AG10803 (cell line): ENCODE data around the gene MYRF.
A peak's percentile ranks its signal among the peaks of the same experiment; 100 is the strongest.

Experiments
- DNase-seq: peaks from one replicate; pipeline ENCODE4 v3.0.0; 2010; ENCODE audit warnings: low read depth
- H3K4me3 ChIP-seq: 2 replicates; pipeline ENCODE4 v1.5.1; 2011; ENCODE audit warnings: mild to moderate bottlenecking, low read length, control low read depth
- TF ChIP-seq, protein P1 (sequence below): conservative IDR thresholded peaks from 2 replicates; pipeline ENCODE4 v1.5.1; 2011; ENCODE audit warnings: mild to moderate bottlenecking, low read length, control low read depth, inconsistent platforms

Gene MYRF

DNA sequence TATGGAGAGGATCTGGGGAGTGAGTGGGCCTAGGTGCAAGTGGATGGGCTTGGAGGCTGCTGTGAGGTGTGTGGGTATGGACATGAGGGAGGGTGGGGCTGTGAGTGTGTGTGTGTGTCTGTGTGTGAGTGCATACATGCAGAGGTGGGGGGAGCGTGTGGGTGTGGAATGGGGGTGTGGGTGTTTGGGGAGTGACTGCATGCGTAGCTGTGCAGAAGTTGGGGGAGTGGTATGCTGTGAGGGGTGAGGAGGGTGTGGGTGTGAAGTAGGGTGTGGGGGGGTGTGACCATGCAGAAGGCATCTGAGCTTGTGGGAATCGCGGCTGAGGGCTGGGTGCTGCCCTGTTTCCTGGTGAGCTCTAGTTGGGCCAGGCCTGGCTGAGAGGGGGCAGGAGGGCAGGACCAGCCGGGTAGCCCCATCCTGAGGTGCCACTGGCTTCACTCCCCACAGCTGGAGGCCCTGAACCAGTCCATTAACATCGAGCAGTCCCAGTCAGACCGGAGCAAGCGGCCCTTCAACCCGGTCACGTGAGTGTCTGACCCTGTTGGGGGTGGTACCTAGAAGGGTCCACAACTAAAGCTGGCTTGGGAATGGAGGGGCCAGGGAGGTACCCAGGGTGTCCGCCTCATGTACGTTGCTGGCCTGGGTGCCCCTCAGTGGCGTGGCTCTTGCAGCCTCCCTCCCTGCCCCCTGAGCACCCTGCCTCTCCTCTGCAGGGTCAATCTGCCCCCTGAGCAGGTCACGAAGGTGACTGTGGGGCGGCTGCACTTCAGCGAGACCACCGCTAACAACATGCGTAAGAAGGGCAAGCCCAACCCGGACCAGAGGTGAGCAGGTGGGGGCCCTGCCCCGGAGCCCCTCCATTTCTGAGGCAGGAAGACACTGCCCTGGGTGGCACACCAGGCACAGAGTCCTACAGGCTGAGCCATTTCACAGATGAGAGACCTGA, 23.4 kb downstream of the MYRF start:
- H3K4me3 ChIP-seq: no peak overlapping the region
- TF ChIP-seq, protein P1, sequence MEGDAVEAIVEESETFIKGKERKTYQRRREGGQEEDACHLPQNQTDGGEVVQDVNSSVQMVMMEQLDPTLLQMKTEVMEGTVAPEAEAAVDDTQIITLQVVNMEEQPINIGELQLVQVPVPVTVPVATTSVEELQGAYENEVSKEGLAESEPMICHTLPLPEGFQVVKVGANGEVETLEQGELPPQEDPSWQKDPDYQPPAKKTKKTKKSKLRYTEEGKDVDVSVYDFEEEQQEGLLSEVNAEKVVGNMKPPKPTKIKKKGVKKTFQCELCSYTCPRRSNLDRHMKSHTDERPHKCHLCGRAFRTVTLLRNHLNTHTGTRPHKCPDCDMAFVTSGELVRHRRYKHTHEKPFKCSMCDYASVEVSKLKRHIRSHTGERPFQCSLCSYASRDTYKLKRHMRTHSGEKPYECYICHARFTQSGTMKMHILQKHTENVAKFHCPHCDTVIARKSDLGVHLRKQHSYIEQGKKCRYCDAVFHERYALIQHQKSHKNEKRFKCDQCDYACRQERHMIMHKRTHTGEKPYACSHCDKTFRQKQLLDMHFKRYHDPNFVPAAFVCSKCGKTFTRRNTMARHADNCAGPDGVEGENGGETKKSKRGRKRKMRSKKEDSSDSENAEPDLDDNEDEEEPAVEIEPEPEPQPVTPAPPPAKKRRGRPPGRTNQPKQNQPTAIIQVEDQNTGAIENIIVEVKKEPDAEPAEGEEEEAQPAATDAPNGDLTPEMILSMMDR: no peak
- DNase-seq: no peak

DNA sequence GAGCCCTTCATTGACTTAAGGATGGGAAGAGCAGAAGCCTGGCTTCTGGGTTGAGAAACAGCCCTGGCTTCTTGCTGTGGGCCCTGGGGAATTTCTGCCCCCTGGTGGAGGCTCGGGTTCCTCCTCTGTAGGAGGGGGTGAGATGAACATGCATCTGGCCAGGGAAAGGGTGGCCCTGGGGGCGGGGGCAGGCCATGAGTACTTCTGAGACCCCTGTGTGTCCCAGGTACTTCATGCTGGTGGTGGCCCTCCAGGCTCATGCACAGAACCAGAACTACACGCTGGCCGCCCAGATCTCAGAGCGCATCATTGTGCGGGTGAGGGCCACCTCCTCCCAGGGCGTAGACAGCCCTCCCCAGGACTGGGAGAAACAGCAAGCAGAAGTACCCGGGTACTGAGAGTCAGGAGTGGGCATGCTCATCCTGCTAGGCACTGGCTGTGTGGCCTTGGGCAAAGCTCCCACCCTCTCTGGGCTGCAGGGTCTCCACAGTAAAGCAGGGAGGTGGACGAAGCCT, 24.2 kb downstream of the MYRF start:
- TF ChIP-seq, protein P1: peak; percentile 71
- H3K4me3 ChIP-seq: no peak overlapping the region
- peak; percentile 61 for DNase-seq

DNA sequence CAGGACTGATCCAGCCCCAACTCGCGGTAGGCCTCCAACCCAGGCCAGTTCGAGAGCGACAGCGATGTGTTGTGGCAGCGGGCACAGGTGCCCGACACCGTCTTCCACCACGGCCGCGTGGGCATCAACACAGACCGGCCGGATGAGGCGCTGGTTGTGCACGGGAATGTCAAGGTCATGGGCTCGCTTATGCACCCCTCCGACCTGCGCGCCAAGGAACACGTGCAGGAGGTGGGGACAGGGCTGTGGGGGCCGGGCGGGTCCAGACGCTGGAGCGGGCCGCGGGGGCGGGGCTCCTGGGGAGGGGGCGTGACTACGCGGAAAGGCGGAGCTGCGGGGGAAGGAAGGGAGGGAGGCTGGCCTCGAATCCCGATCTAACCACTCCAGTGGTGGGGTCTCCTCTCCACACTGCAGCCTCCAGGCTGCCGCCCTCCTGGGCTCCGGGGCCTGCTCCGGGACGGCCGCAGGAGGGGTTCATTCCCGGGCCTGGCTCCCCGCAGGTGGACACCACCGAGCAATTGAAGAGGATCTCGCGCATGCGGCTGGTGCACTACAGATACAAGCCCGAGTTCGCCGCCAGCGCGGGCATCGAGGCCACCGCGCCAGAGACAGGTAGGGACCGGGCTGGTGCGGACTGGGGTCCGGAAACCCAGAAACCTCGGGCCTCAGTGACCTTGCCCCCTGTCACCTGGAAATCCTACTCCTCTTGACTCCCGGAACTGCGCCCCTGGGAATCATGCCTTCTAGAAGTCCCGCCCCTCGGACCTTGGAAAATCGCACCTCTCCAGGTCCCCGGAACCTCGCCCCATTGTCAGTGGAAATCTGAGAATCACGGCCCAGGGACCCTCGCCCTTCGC, 25.0 kb downstream of the MYRF start:
- no peak overlapping the region for H3K4me3 ChIP-seq
- DNase-seq: no peak
- TF ChIP-seq, protein P1: no peak

DNA sequence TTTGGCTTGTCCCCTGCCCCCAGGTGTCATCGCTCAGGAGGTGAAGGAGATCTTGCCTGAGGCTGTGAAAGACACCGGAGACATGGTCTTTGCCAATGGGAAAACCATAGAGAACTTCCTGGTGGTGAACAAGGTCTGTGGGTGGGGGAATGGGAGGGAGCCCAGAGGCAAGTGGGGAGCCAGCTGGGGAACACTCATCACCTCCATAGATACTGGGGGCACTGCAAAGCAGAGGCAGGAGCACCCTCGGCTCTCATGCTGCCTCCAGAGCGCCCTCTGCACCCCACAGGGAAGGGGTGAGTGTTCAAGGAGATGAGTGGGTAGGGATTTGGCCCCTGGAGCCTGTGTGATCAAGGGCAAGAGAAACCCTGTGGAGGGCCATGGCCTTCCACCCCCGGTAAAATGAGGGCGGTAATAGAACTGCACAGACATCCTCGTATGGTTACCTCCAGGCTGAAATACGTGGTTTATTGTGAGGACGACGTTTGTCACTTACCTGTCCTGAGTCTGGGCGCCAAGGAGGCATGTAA, 26.0 kb downstream of the MYRF start:
- TF ChIP-seq, protein P1: no peak
- DNase-seq: no peak
- H3K4me3 ChIP-seq: no peak overlapping the region

DNA sequence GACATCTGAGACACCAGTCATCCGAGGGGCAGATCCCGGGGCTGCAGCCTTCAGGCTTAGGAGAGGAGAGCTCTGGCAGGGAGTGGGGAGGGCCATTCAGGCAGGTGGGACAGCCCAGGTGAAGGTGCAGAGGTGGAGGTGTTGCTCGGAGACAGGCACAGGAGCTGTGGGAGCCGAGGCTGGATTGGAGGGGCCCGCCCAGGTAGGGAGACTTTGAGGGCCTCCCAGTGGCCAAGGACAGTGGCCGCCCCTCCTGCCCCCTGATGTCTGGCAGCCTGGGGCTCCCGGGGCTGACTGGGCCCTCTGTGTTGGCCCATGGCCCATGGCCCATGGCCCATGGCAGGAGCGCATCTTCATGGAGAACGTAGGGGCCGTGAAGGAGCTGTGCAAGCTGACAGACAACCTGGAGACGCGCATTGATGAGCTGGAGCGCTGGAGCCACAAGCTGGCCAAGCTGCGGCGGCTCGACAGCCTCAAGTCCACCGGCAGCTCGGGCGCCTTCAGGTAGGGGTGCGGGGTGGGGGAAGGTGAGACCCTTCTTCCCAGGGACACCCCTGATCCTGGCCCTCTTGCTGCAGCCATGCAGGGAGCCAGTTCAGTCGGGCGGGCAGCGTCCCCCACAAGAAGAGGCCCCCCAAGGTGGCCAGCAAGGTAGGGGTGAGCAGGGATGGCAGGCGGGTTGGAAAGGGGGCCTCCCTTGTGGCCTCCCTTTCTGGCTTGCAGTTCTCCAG, 26.6 kb downstream of the MYRF start:
- H3K4me3 ChIP-seq: no peak overlapping the region
- DNase-seq: no peak
- TF ChIP-seq, protein P1: no peak

DNA sequence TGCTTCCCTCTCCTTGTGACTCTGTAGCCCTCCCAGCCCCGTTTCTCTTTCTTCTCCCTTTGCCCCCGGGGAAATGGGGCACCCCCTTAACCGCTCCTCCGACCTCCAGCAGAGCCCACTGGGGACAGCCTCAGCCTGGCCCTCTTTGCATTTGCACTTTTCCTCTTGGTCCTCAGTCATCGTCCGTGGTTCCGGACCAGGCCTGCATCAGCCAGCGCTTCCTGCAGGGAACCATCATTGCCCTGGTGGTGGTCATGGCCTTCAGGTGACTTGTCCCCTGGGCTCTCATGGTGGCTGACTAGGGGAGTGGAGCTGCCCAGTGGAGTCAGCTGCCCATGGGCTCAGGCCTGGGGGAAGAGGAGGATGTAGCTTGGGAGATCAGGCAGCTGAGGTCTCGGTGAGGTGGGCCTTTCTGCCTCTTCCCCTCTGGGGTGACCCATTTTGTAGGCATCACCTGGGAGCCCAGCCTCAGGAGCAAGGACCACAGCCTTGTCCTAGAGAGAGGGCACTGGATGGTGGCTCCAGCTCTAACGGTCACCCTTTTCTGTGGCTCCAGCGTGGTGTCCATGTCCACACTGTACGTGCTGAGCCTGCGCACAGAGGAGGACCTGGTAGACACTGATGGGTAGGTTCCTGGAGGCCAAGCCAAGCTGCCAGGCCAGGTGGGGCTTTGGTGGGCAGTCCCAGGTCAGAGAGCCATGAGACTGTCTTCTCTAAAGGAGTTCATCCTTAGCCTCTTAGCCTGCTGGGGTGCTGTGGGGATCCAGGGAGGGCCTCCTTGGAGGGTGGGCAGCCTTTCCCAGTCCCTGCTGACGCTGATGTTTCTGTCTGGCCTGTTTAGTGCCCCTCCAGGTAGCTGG, 27.5 kb downstream of the MYRF start:
- TF ChIP-seq, protein P1: no peak
- no peak for DNase-seq

More for the DNA sequence above, 27.5 kb downstream of the MYRF start:
- no peak overlapping the region for H3K4me3 ChIP-seq
